Coronary artery (tissue), 2 donors: ENCODE data around the gene AGMO.

Experiments used
- DNase-seq: peaks from one replicate; pipeline ENCODE4 v3.0.0-alpha.2; 2017; ENCODE audit warnings: low spot score
- H3K27ac ChIP-seq, 2 donors: fragments of 200-600 bp; sonication (generic); one replicate each; pipeline ENCODE4 v1.5.1; 2016 to 2019
- H3K4me3 ChIP-seq: fragments of 200-600 bp; sonication (generic); 2 replicates; pipeline ENCODE4 v1.5.1; 2016; ENCODE audit warnings: mild to moderate bottlenecking, moderate library complexity
- TF ChIP-seq, protein P1 (sequence below): fragments of 200-600 bp; sonication (generic); IDR thresholded peaks from one replicate; pipeline ENCODE4 v1.5.1; 2019; ENCODE audit warnings: antibody characterized with exemption

AGMO gene

DNA sequence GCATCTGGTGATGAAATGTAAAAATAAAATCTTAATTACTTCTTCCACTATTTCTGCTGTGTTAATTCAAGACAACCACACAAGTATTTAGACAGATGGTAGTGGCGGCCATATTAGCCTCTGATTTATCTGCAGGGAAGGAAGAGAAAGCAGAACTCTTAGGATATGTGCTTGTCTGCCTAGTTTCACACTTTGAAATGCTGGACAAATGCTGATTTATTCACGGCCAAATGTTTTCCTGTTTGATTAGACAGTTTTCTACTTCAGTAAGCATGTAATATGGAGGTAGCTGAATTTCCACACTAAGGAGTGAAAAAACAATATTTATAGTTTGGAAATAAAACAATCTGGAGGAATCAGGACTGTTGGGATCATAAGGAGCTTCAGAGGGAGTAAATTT lies 158.1 kb downstream of the AGMO start:
- Histone ChIP-seq H3K27ac (no peak overlapping the region), H3K4me3 (no peak overlapping the region)
- TF ChIP-seq, protein P1, sequence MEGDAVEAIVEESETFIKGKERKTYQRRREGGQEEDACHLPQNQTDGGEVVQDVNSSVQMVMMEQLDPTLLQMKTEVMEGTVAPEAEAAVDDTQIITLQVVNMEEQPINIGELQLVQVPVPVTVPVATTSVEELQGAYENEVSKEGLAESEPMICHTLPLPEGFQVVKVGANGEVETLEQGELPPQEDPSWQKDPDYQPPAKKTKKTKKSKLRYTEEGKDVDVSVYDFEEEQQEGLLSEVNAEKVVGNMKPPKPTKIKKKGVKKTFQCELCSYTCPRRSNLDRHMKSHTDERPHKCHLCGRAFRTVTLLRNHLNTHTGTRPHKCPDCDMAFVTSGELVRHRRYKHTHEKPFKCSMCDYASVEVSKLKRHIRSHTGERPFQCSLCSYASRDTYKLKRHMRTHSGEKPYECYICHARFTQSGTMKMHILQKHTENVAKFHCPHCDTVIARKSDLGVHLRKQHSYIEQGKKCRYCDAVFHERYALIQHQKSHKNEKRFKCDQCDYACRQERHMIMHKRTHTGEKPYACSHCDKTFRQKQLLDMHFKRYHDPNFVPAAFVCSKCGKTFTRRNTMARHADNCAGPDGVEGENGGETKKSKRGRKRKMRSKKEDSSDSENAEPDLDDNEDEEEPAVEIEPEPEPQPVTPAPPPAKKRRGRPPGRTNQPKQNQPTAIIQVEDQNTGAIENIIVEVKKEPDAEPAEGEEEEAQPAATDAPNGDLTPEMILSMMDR: no peak
- DNase-seq: no peak

DNA sequence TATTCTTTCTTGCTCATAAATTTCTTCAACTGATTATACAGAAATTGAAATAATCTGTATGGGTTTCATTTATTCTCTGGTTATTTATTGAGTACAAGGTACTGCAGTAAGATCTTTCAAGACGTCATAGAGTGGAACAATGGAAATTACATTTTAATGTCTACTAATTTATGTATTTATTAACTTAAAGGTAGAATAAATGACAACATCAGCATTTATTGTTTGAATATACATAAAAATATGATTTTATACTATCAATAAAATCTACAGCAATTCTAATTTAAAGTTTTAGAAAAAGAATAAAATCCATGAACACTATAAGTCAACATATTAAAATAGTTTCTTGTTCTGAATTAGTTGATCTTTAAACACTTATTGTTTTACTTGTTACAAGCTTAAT lies 158.5 kb downstream of the AGMO start:
- TF ChIP-seq, protein P1: no peak
- DNase-seq: no peak
- no peak overlapping the region for H3K27ac ChIP-seq

DNA sequence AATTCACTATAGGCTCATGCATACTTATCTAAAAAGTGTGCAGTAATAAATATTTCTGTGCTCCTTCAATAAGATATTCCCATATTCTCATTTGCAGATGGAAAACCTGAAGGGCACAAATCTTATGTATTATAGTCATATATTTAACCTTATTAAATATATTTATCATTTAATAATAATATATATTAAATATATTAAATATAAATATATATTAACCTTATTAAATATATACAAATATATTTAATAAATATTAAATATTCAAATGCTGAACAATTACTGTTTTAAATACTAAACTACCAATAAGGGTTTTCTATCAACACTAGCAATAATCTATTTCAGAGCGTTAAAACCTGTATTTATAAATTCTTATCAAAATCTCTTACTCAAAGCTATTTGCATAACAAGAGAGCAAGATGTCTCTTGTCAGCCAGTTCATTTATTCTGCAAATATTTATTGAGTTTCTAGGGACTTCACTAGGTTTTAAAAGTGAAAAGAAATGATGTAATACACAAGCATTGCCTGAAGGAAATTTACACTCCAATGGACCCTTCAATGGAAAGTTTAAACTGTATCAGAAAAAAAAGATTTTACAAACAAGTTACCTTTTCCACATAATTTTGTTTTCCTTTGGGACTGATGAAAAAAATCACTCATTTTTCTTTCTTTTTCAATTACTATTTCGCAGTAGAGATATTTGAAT lies 159.2 kb downstream of the AGMO start:
- TF ChIP-seq, protein P1: no peak
- Histone ChIP-seq H3K4me3 (no peak overlapping the region), H3K27ac (no peak overlapping the region)
- DNase-seq: no peak

More for the DNA sequence above, 158.5 kb downstream of the AGMO start:
- H3K4me3 ChIP-seq: no peak overlapping the region

DNA sequence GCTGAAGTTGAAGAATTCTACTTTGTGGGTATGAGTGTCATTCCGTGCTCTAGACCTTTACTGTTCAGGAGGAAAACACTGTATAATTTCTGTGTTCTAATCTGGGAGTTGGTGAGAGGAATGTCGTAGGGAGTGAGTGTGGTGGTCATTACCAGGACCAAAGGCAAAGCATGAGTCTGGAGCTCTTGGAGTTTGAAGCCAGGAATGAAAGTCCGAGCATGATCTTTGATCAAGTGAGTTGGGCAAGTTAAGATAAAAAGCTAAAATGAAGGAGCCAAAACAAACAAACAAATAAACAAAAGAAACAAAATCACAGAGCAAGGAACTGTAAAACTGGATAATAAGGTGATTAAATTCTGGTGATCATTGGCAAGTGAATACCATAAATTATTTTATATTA lies 161.4 kb downstream of the AGMO start:
- no peak for DNase-seq
- TF ChIP-seq, protein P1: no peak
- no peak overlapping the region for H3K4me3 ChIP-seq
- no peak overlapping the region for H3K27ac ChIP-seq

DNA sequence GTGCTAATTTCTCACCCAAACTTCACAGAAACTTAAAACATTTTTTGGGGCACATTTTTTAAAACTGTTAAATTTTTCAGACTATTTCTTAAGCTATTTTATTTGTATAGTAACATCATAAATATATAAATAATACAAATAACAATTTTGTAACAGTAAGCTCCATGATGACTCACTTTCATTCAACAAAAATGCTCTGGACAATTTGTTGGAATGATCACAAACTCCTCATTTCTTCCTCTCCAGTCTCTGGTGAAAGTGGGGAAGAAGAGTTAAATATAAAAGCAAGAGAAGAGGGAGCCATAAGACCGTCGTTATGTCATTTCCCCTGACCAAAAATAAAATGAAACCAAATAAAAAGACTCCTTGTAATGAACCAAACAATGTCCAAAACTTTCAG lies 162.4 kb downstream of the AGMO start:
- Histone ChIP-seq H3K4me3 (no peak overlapping the region), H3K27ac (no peak overlapping the region)
- no peak for DNase-seq
- TF ChIP-seq, protein P1: no peak

DNA sequence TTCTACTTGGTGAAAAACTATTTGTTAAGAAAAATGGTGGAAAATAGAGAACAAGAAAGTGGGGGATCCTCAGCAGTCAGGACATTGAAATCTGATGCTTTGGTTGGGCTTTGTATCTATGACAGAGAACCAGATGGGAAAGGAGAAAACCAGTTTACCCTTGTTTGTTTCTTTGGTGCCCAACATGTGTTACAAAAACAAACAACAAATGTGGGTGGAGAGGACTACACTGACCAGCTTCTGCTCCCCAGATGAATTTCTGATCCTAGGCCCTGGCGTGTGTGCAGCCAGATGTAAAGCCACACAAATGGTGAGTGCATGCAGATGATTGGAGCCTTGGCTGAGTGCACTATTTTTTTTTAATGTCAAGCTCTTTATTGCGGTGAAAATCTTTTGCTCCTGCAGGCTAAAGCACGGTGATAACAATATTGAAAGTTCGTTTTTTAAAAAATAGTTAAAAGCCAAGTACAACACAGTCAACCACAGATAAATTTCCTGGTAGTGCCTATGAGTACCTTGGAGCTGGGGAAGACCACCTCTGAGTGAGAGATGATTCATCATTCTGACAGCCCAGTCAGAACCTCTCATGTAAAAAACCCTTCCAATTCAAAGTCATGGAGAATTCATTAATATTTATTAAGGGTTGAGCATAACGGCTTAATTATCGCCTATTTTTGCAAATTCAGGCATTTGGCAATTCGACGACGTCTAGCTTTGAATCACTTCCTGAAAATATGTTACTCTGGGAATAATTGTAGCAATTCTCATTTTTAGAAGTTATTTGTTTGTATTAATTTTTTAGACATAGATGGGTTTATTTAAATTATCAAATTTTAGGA lies 163.7 kb downstream of the AGMO start:
- TF ChIP-seq, protein P1: no peak

More for the DNA sequence above, 163.7 kb downstream of the AGMO start:
- no peak overlapping the region for H3K27ac ChIP-seq
- no peak overlapping the region for H3K4me3 ChIP-seq
- DNase-seq: no peak
